Glutamatergic neuron (in vitro differentiated cells): ENCODE results near the gene PTPRJ. TPM values are rescaled to one million over a fixed set of nuclear protein-coding genes. Genes with fewer than 3 reads are reported as not detected.
A peak's percentile ranks its signal among the peaks of the same experiment; 100 is the strongest.

ENCODE experiments used
- DNase-seq: peaks from one replicate; pipeline ENCODE4 v3.0.0; 2022
- H3K27ac Mint-ChIP-seq: one replicate; pipeline ENCODE4 v1.8.0; 2020; ENCODE audit warnings: mild to moderate bottlenecking, mixed read lengths, inconsistent platforms; ENCODE audit not compliant: unreplicated experiment
- H3K27me3 Mint-ChIP-seq: one replicate; pipeline ENCODE4 v1.8.0; 2020; ENCODE audit warnings: mild to moderate bottlenecking, moderate library complexity, mixed read lengths, inconsistent platforms; ENCODE audit not compliant: unreplicated experiment
- H3K36me3 Mint-ChIP-seq: one replicate; pipeline ENCODE4 v1.8.0; 2020; ENCODE audit warnings: mild to moderate bottlenecking, mixed read lengths, inconsistent platforms; ENCODE audit not compliant: unreplicated experiment
- H3K4me1 Mint-ChIP-seq: one replicate; pipeline ENCODE4 v1.8.0; 2020; ENCODE audit warnings: mild to moderate bottlenecking, low read depth, mixed read lengths, inconsistent platforms; ENCODE audit not compliant: unreplicated experiment
- H3K4me3 Mint-ChIP-seq: one replicate; pipeline ENCODE4 v1.8.0; 2020; ENCODE audit warnings: mild to moderate bottlenecking, mixed read lengths, inconsistent platforms; ENCODE audit not compliant: unreplicated experiment
- H3K9me3 Mint-ChIP-seq: one replicate; pipeline ENCODE4 v1.8.0; 2020; ENCODE audit warnings: mild to moderate bottlenecking, moderate library complexity, mixed read lengths, inconsistent platforms; ENCODE audit not compliant: unreplicated experiment
- CTCF ChIP-seq: fragments of 200-600 bp; sonication (generic); IDR thresholded peaks from one replicate; pipeline ENCODE4 v1.5.0; 2021; ENCODE audit not compliant: partially characterized antibody, unreplicated experiment
- microRNA-seq: library from miRNA; unstranded; fragments of <30 nt; microRNA quantifications from one replicate; pipeline ENCODE4, GENCODE V29; 2020; ENCODE audit not compliant: unreplicated experiment
- total RNA-seq: library from RNA; stranded (reverse); fragmentation: NEBNext Ultra II Directional; extraction: Animal tissue kit (Norgen Biotek cat#: 25700); gene quantifications from one replicate; pipeline ENCODE4 v1.2.1, GENCODE V29; 2021; ENCODE audit not compliant: unreplicated experiment

Gene PTPRJ
- total RNA-seq, 1 donor from 2014 or later, result 2.4 TPM

- Mint-ChIP-seq H3K36me3 (peaks cover under 1% of the 10 kb centered on the region), H3K9me3 (peaks cover 2% of the 10 kb centered on the region), H3K27me3 (peaks cover 3% of the 10 kb centered on the region), H3K4me1 (no peaks in the 10 kb centered on the region), H3K27ac (no peak overlapping the region), H3K4me3 (no peak overlapping the region)
- peak; percentile 9 for TF ChIP-seq CTCF
- DNase-seq, result no peak
These were observed 229.7 kb downstream of the PTPRJ start for GRCh38 chr11:48210052-48210451.

GRCh38 chr11:48216510-48216909, 236.2 kb downstream of the PTPRJ start, which contains the start of gene OR4B1:
OR4B1 (plus strand) TSS chr11:48216810; CDS start chr11:48216810, 0 bp downstream.
- Mint-ChIP-seq H3K36me3 (peaks cover 4% of the 10 kb centered on the region), H3K27me3 (peaks cover 2% of the 10 kb centered on the region), H3K4me3 (no peak within 1 kb of the TSS), H3K9me3 (peaks cover 5% of the 10 kb centered on the region), H3K4me1 (no peaks in the 10 kb centered on the region), H3K27ac (no peak within 1 kb of the TSS)
- TF ChIP-seq CTCF, result no peak
- DNase-seq, result no peak

Small RNA genes lying within 50 kb of the gene (microRNA-seq; reads per million reads assigned to microRNA genes)
- gene MIR3161, result not detected

Other genes with a start within 250 kb of the PTPRJ start
- gene FNBP4, start 213.2 kb upstream of the PTPRJ start, total RNA-seq, result 101 TPM
- 56.2 TPM for gene NUP160, start 132.2 kb upstream of the PTPRJ start, total RNA-seq
- not detected for gene OR4B1, start 236.3 kb downstream of the PTPRJ start, total RNA-seq